H1 (cell line): ENCODE measurements around the gene CSF1.

Experiments
- CBX8 ChIP-seq: fragments of 300-800, 300-1000 bp; sonication (generic); IDR thresholded peaks from 2 replicates; pipeline ENCODE4 v1.7.1; 2016; ENCODE audit warnings: low read depth, low read length, borderline replicate concordance
- CEBPB ChIP-seq: IDR thresholded peaks from 2 replicates; pipeline ENCODE4 v1.6.1; 2012; ENCODE audit warnings: low read depth, low read length
- CTCF ChIP-seq, 3 experiments: IDR thresholded peaks; 1 replicate in 2 of 3; 2 replicates in 1 of 3; pipeline versions ENCODE4 v1.5.1 to v1.6.1; 2011; ENCODE audit warnings: low read length in 3 of 3, mild to moderate bottlenecking in 3 of 3, inconsistent platforms in 2 of 3, low read depth in 1 of 3, moderate library complexity in 1 of 3; ENCODE audit not compliant: insufficient read depth in 1 of 3; ENCODE audit errors: control extremely low read depth in 1 of 3
- POLR2A ChIP-seq, 2 experiments: IDR thresholded peaks; 1 replicate in 1 of 2; 2 replicates in 1 of 2; pipeline ENCODE4 v1.6.1; 2011; ENCODE audit warnings: low read depth in 2 of 2, low read length in 2 of 2, mild to moderate bottlenecking in 2 of 2; ENCODE audit errors: control extremely low read depth in 1 of 2
- POLR2AphosphoS5 ChIP-seq: IDR thresholded peaks from 2 replicates; pipeline ENCODE4 v1.6.1; 2011; ENCODE audit warnings: low read depth, low read length
- TAF1 ChIP-seq: IDR thresholded peaks from 2 replicates; pipeline ENCODE4 v1.6.1; 2011; ENCODE audit warnings: mild to moderate bottlenecking, low read depth, low read length
- USF2 ChIP-seq: IDR thresholded peaks from 2 replicates; pipeline ENCODE4 v1.6.1; 2011; ENCODE audit warnings: low read length, improper control_type of control experiment
- YY1 ChIP-seq: IDR thresholded peaks from 2 replicates; pipeline ENCODE4 v1.6.1; 2011; ENCODE audit warnings: low read depth, mild to moderate bottlenecking, low read length
- ZNF274 ChIP-seq: IDR thresholded peaks from 2 replicates; pipeline ENCODE4 v1.7.0; 2012; ENCODE audit warnings: low read length, borderline replicate concordance; ENCODE audit errors: extremely low read depth
- TF ChIP-seq, protein P1 (sequence below): IDR thresholded peaks from 2 replicates; pipeline ENCODE4 v1.6.1; 2012; ENCODE audit warnings: low read length, inconsistent platforms

DNA sequence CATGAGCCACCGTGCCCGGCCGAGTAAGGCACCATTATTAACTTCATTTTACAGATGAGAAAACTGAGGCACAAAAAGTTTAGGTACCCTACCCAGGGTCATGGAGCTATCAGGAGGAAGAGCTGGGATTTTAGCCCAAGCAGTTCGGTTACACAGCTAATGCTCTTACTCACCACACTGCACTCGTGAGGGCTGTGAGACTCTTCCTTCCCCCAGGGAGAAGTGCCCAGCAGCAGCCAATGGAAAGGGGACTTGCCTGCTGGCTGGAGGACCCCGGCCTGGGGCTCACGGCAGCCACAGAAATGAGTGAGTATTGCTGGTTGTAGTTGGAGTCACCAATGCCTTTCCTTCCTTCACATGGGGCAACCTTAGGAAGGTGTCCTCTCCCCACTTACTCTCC, 5.2 kb upstream of the CSF1 start:
- TF ChIP-seq ZNF274 (no peak), YY1 (no peak), CBX8 (no peak), CTCF (IDR thresholded peaks at IDR 0.05; ENCODE audit: control extremely low read depth in 1 of 3, insufficient read depth in 1 of 3, low read depth in 1 of 3, low read length in 3 of 3) (no peak), POLR2AphosphoS5 (no peak), USF2 (no peak), POLR2A (IDR thresholded peaks at IDR 0.05; ENCODE audit: control extremely low read depth in 1 of 2, low read depth in 2 of 2, low read length in 2 of 2) (no peak), CEBPB (no peak), TAF1 (no peak)
- TF ChIP-seq, protein P1, sequence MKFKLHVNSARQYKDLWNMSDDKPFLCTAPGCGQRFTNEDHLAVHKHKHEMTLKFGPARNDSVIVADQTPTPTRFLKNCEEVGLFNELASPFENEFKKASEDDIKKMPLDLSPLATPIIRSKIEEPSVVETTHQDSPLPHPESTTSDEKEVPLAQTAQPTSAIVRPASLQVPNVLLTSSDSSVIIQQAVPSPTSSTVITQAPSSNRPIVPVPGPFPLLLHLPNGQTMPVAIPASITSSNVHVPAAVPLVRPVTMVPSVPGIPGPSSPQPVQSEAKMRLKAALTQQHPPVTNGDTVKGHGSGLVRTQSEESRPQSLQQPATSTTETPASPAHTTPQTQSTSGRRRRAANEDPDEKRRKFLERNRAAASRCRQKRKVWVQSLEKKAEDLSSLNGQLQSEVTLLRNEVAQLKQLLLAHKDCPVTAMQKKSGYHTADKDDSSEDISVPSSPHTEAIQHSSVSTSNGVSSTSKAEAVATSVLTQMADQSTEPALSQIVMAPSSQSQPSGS, result no peak
